Measurements from ENCODE around the gene AP5Z1. TPM values are rescaled to one million over a fixed set of nuclear protein-coding genes. Genes with fewer than 3 reads are reported as not detected.

AP5Z1 gene
- polyA plus RNA-seq, 3 donors: 30.8 to 75.2 (median 33.8) TPM

GRCh38 chr7:4825081-4825480 is 49.7 kb downstream of the AP5Z1 start:
- no peaks in the 10 kb centered on the region for H3K79me2 ChIP-seq (ENCODE audit: insufficient read depth, low read length)
- H3K27me3 ChIP-seq (ENCODE audit: control insufficient read depth in 2 of 2, insufficient read depth in 2 of 2, low read length in 2 of 2): no peaks in the 10 kb centered on the region
- TF ChIP-seq CTCF (IDR thresholded peaks at IDR 0.05): no peak
- no peak overlapping the region for H3K9ac ChIP-seq (ENCODE audit: insufficient read depth, low read length, poor library complexity, severe bottlenecking)
- H3K4me1 ChIP-seq (ENCODE audit: control insufficient read depth in 1 of 2, insufficient read depth in 2 of 2, low read length in 2 of 2): no peaks in the 10 kb centered on the region
- H3K36me3 ChIP-seq (replicated peaks in 1 of 2; ENCODE audit: control insufficient read depth in 1 of 2, insufficient read depth in 2 of 2, low read length in 2 of 2): no peaks in the 10 kb centered on the region
- H2AFZ ChIP-seq (ENCODE audit: insufficient read depth, low read depth, low read length, poor library complexity, severe bottlenecking): no peak overlapping the region
- intact Hi-C loops (cut with micrococcal nuclease): no loop called here
- H3K9me3 Mint-ChIP-seq: peaks cover 0 to 4% (median 0%) of the 10 kb centered on the region in 7 donors
- H3K4me3 ChIP-seq (replicated peaks in 1 of 3; ENCODE audit: low read depth in 2 of 3, low read length in 3 of 3): no peak overlapping the region
- no peaks in the 10 kb centered on the region for H3K4me1 Mint-ChIP-seq
- no peaks in the 10 kb centered on the region for H4K20me1 ChIP-seq (ENCODE audit: insufficient read depth, low read length)
- WGBS (ENCODE audit: insufficient coverage): 92% methylated on average over 11 of the region's 15 CpGs
- no peaks in the 10 kb centered on the region for H3K9me3 ChIP-seq (replicated peaks in 1 of 2; ENCODE audit: control insufficient read depth in 1 of 2, insufficient read depth in 1 of 2, low read length in 2 of 2)
- H3K27me3 Mint-ChIP-seq (ENCODE audit: low read depth in 3 of 3): peaks cover 3 to 9% (median 4%) of the 10 kb centered on the region in 3 donors
- no peak for DNase-seq
- H3K27ac Mint-ChIP-seq: no peak overlapping the region
- H3K36me3 Mint-ChIP-seq: no peaks in the 10 kb centered on the region
- no peak overlapping the region for H3K27ac ChIP-seq (ENCODE audit: low read depth in 1 of 2, low read length in 2 of 2)
- no peak overlapping the region for H3K4me2 ChIP-seq (replicated peaks; ENCODE audit: extremely low read depth, low read length, poor library complexity, severe bottlenecking)
- H3K4me3 Mint-ChIP-seq: no peak overlapping the region

GRCh38 chr7:4828720-4829383 is 53.4 kb downstream of the AP5Z1 start:
- H3K36me3 Mint-ChIP-seq: no peaks in the 10 kb centered on the region
- H3K27me3 ChIP-seq (ENCODE audit: control insufficient read depth in 2 of 2, insufficient read depth in 2 of 2, low read length in 2 of 2): no peaks in the 10 kb centered on the region
- no peaks in the 10 kb centered on the region for H3K4me1 ChIP-seq (ENCODE audit: control insufficient read depth in 1 of 2, insufficient read depth in 2 of 2, low read length in 2 of 2)
- H3K4me1 Mint-ChIP-seq: no peaks in the 10 kb centered on the region
- H3K4me2 ChIP-seq (replicated peaks; ENCODE audit: extremely low read depth, low read length, poor library complexity, severe bottlenecking): no peak overlapping the region
- peak overlapping the region in 1 of 7 donors; percentile 41 for H3K27ac Mint-ChIP-seq
- no peaks in the 10 kb centered on the region for H3K79me2 ChIP-seq (ENCODE audit: insufficient read depth, low read length)
- H3K4me3 ChIP-seq (replicated peaks in 1 of 3; ENCODE audit: low read depth in 2 of 3, low read length in 3 of 3): no peak overlapping the region
- no peak for DNase-seq
- H3K36me3 ChIP-seq (replicated peaks in 1 of 2; ENCODE audit: control insufficient read depth in 1 of 2, insufficient read depth in 2 of 2, low read length in 2 of 2): no peaks in the 10 kb centered on the region
- no peak overlapping the region for H3K27ac ChIP-seq (ENCODE audit: low read depth in 1 of 2, low read length in 2 of 2)
- peaks cover 4 to 7% (median 6%) of the 10 kb centered on the region in 3 donors for H3K27me3 Mint-ChIP-seq (ENCODE audit: low read depth in 3 of 3)
- H3K9ac ChIP-seq (ENCODE audit: insufficient read depth, low read length, poor library complexity, severe bottlenecking): no peak overlapping the region
- no peak overlapping the region for H3K4me3 Mint-ChIP-seq
- no peaks in the 10 kb centered on the region for H4K20me1 ChIP-seq (ENCODE audit: insufficient read depth, low read length)
- no peak for TF ChIP-seq CTCF (IDR thresholded peaks at IDR 0.05)
- no peak overlapping the region for H2AFZ ChIP-seq (ENCODE audit: insufficient read depth, low read depth, low read length, poor library complexity, severe bottlenecking)
- WGBS (ENCODE audit: insufficient coverage): 97% methylated on average over 14 of the region's 17 CpGs
- H3K9me3 Mint-ChIP-seq: peaks cover 0 to 6% (median 0%) of the 10 kb centered on the region in 7 donors
- intact Hi-C loops (cut with micrococcal nuclease): no loop called here
- H3K9me3 ChIP-seq (replicated peaks in 1 of 2; ENCODE audit: control insufficient read depth in 1 of 2, insufficient read depth in 1 of 2, low read length in 2 of 2): no peaks in the 10 kb centered on the region
